Mesenchymal stem cell (in vitro differentiated cells and primary cell): ENCODE results near the gene FAM209A.
"Not testable (repeated sequence)": the region's sequence is repeated elsewhere in the genome, so short reads cannot be mapped to it uniquely, and the experiment has no call there.

Experiments used
- DNase-seq: peaks from one replicate; pipeline ENCODE4 v3.0.0-alpha.2; 2013
- H2AFZ ChIP-seq: one replicate; pipeline ENCODE4 v1.6.1; 2013; ENCODE audit warnings: low read depth, mild to moderate bottlenecking, control low read depth, inconsistent platforms, low read length, moderate library complexity
- H2AK5ac ChIP-seq: 2 replicates; pipeline ENCODE4 v1.6.1; 2013; ENCODE audit warnings: low read length, moderate library complexity, mild to moderate bottlenecking, inconsistent platforms; ENCODE audit not compliant: severe bottlenecking
- H2BK120ac ChIP-seq: one replicate; pipeline ENCODE4 v1.6.1; 2013; ENCODE audit warnings: low read depth, mild to moderate bottlenecking, inconsistent platforms, low read length, moderate library complexity
- H2BK12ac ChIP-seq, 2 experiments: one replicate each; pipeline ENCODE4 v1.6.1; 2013; ENCODE audit warnings: inconsistent platforms in 2 of 2, low read length in 2 of 2, mild to moderate bottlenecking in 2 of 2, moderate library complexity in 2 of 2, control low read depth in 1 of 2
- H2BK15ac ChIP-seq: one replicate; pipeline ENCODE4 v1.6.1; 2013; ENCODE audit warnings: mild to moderate bottlenecking, low read depth, inconsistent platforms; ENCODE audit not compliant: poor library complexity, severe bottlenecking
- H2BK5ac ChIP-seq: 2 replicates; pipeline ENCODE4 v1.6.1; 2013; ENCODE audit warnings: low read depth, mild to moderate bottlenecking, low read length, control low read depth, inconsistent platforms; ENCODE audit not compliant: poor library complexity, severe bottlenecking
- H3K14ac ChIP-seq, 2 experiments: one replicate each; pipeline ENCODE4 v1.6.1; 2013; ENCODE audit warnings: inconsistent platforms in 2 of 2, low read length in 2 of 2, control low read depth in 1 of 2, mild to moderate bottlenecking in 1 of 2, moderate library complexity in 1 of 2
- H3K18ac ChIP-seq, 2 experiments: one replicate each; pipeline ENCODE4 v1.6.1; 2013; ENCODE audit warnings: inconsistent platforms in 2 of 2, low read length in 2 of 2, control low read depth in 1 of 2, low read depth in 1 of 2, mild to moderate bottlenecking in 1 of 2
- H3K23ac ChIP-seq, 2 experiments: one replicate each; pipeline ENCODE4 v1.6.1; 2013; ENCODE audit warnings: inconsistent platforms in 2 of 2, low read length in 2 of 2, mild to moderate bottlenecking in 2 of 2, moderate library complexity in 2 of 2, control low read depth in 1 of 2
- H3K27ac ChIP-seq: 2 replicates; pipeline ENCODE4 v1.5.1; 2013; ENCODE audit warnings: mild to moderate bottlenecking, moderate library complexity, low read length, control low read depth, inconsistent platforms; ENCODE audit not compliant: poor library complexity, severe bottlenecking
- H3K27me3 ChIP-seq, 2 experiments: 2 replicates each; pipeline versions ENCODE4 v1.6.1 to v1.7.0; 2013; ENCODE audit warnings: low read length in 2 of 2, mild to moderate bottlenecking in 2 of 2, moderate library complexity in 2 of 2, control low read depth in 1 of 2, inconsistent platforms in 1 of 2; ENCODE audit not compliant: control insufficient read depth in 1 of 2, insufficient read depth in 1 of 2
- H3K36me3 ChIP-seq, 2 experiments: 2 replicates each; pipeline versions ENCODE4 v1.6.1 to v1.7.0; 2013; ENCODE audit warnings: low read length in 2 of 2, control low read depth in 1 of 2, inconsistent platforms in 1 of 2, low read depth in 1 of 2, mild to moderate bottlenecking in 1 of 2; ENCODE audit not compliant: insufficient read depth in 2 of 2, control insufficient read depth in 1 of 2
- H3K4ac ChIP-seq, 2 experiments: one replicate each; pipeline ENCODE4 v1.6.1; 2013; ENCODE audit warnings: inconsistent platforms in 2 of 2, low read length in 2 of 2, mild to moderate bottlenecking in 2 of 2, moderate library complexity in 2 of 2, control low read depth in 1 of 2, low read depth in 1 of 2
- H3K4me1 ChIP-seq: 2 replicates; pipeline ENCODE4 v1.6.1; 2013; ENCODE audit warnings: low read depth, low read length, control low read depth; ENCODE audit not compliant: control insufficient read depth, insufficient read depth
- H3K4me2 ChIP-seq: 2 replicates; pipeline ENCODE4 v1.6.1; 2013; ENCODE audit warnings: low read length, mild to moderate bottlenecking, inconsistent platforms; ENCODE audit not compliant: poor library complexity, severe bottlenecking
- H3K4me3 ChIP-seq, 2 experiments: 2 replicates each; pipeline versions ENCODE4 v1.5.1 to v1.7.0; 2013; ENCODE audit warnings: low read length in 2 of 2, mild to moderate bottlenecking in 2 of 2, control low read depth in 1 of 2, low read depth in 1 of 2; ENCODE audit not compliant: insufficient read depth in 1 of 2
- H3K79me1 ChIP-seq: replicated peaks from 2 replicates; pipeline ENCODE4 v1.6.1; 2013; ENCODE audit warnings: mild to moderate bottlenecking, control low read depth, low read length, inconsistent platforms; ENCODE audit not compliant: poor library complexity, severe bottlenecking
- H3K9ac ChIP-seq: 2 replicates; pipeline ENCODE4 v1.7.0; 2013; ENCODE audit warnings: mild to moderate bottlenecking, low read length, moderate library complexity
- H3K9me3 ChIP-seq: 2 replicates; pipeline ENCODE4 v1.7.0; 2013; ENCODE audit warnings: mild to moderate bottlenecking, low read length; ENCODE audit not compliant: control insufficient read depth
- H4K8ac ChIP-seq: one replicate; pipeline ENCODE4 v1.6.1; 2013; ENCODE audit warnings: inconsistent platforms, mild to moderate bottlenecking, low read length, moderate library complexity
- H4K91ac ChIP-seq: one replicate; pipeline ENCODE4 v1.6.1; 2013; ENCODE audit warnings: mild to moderate bottlenecking, low read length, inconsistent platforms
- WGBS: methylation state at CpG from one replicate; pipeline ENCODE4 v1.1.7; 2013; ENCODE audit warnings: mixed read lengths; 5-methylcytosine and 5-hydroxymethylcytosine counted together

The FAM209A gene

GRCh38 chr20:56532946-56533345, 8.4 kb downstream of the FAM209A start, which contains the start of gene FAM209B:
TSS of gene FAM209B (plus strand) at chr20:56533246. CDS start at chr20:56533342, 96 bp downstream.
- H2AFZ ChIP-seq, H2BK5ac ChIP-seq, H2BK12ac ChIP-seq, H4K91ac ChIP-seq, H3K79me1 ChIP-seq, H3K36me3 ChIP-seq, DNase-seq, H3K9ac ChIP-seq, H3K4me1 ChIP-seq, H3K18ac ChIP-seq, H2BK15ac ChIP-seq, H2BK120ac ChIP-seq, H3K4ac ChIP-seq, H4K8ac ChIP-seq, H3K23ac ChIP-seq, H3K27ac ChIP-seq, H3K9me3 ChIP-seq, H3K4me3 ChIP-seq, H2AK5ac ChIP-seq, H3K14ac ChIP-seq, H3K4me2 ChIP-seq, H3K27me3 ChIP-seq: not testable (repeated sequence)
- WGBS: 87% methylated on average over 9 of the region's 9 CpGs

- H2AFZ ChIP-seq: no peak overlapping the region
- H3K18ac ChIP-seq: no peak overlapping the region
- H4K8ac ChIP-seq: no peak overlapping the region
- no peak overlapping the region for H3K27ac ChIP-seq
- no peak for DNase-seq
- H3K4me1 ChIP-seq: peaks cover 4% of the 10 kb centered on the region
- H2BK5ac ChIP-seq: no peak overlapping the region
- H2BK15ac ChIP-seq: no peak overlapping the region
- H3K9me3 ChIP-seq: no peaks in the 10 kb centered on the region
- no peak overlapping the region for H3K4ac ChIP-seq
- no peak overlapping the region for H4K91ac ChIP-seq
- no peak overlapping the region for H3K14ac ChIP-seq
- WGBS: 87% methylated on average over 3 of the region's 3 CpGs
- H3K36me3 ChIP-seq: no peaks in the 10 kb centered on the region
- no peak overlapping the region for H2BK12ac ChIP-seq
- no peaks in the 10 kb centered on the region for H3K27me3 ChIP-seq
- H2AK5ac ChIP-seq: no peak overlapping the region
- H3K4me3 ChIP-seq: no peak overlapping the region
- H3K4me2 ChIP-seq: no peak overlapping the region
- H3K9ac ChIP-seq: no peak overlapping the region
- H2BK120ac ChIP-seq: no peak overlapping the region
- no peaks in the 10 kb centered on the region for H3K79me1 ChIP-seq
- H3K23ac ChIP-seq: no peak overlapping the region
Measured at GRCh38 chr20:56537997-56538396, 13.5 kb downstream of the FAM209A start.

- H3K4ac ChIP-seq: no peak overlapping the region
- no peak overlapping the region for H2BK5ac ChIP-seq
- no peak overlapping the region for H3K14ac ChIP-seq
- H4K91ac ChIP-seq: no peak overlapping the region
- no peaks in the 10 kb centered on the region for H3K9me3 ChIP-seq
- H3K79me1 ChIP-seq: no peaks in the 10 kb centered on the region
- peak; percentile 6 for DNase-seq
- H3K18ac ChIP-seq: no peak overlapping the region
- no peaks in the 10 kb centered on the region for H3K36me3 ChIP-seq
- H3K9ac ChIP-seq: no peak overlapping the region
- H3K23ac ChIP-seq: no peak overlapping the region
- H2BK12ac ChIP-seq: no peak overlapping the region
- no peak overlapping the region for H3K27ac ChIP-seq
- H3K4me1 ChIP-seq: peaks cover 4% of the 10 kb centered on the region
- H2AFZ ChIP-seq: no peak overlapping the region
- no peak overlapping the region for H3K4me3 ChIP-seq
- H2BK120ac ChIP-seq: no peak overlapping the region
- no peak overlapping the region for H2BK15ac ChIP-seq
- H3K4me2 ChIP-seq: no peak overlapping the region
- no peak overlapping the region for H4K8ac ChIP-seq
- H3K27me3 ChIP-seq: peaks cover 0 to 3% of the 10 kb centered on the region in 2 experiments
- 83% methylated on average over 6 of the region's 6 CpGs for WGBS
- no peak overlapping the region for H2AK5ac ChIP-seq
Measured at GRCh38 chr20:56540415-56540814, 15.9 kb downstream of the FAM209A start.

GRCh38 chr20:56542489-56543030, 18.0 kb downstream of the FAM209A start:
- no peak overlapping the region for H2BK15ac ChIP-seq
- no peak overlapping the region for H4K8ac ChIP-seq
- no peak overlapping the region for H3K9ac ChIP-seq
- H2AK5ac ChIP-seq: no peak overlapping the region
- peaks cover 2 to 5% of the 10 kb centered on the region in 2 experiments for H3K27me3 ChIP-seq
- no peak overlapping the region for H3K23ac ChIP-seq
- H2BK120ac ChIP-seq: no peak overlapping the region
- H2BK12ac ChIP-seq: no peak overlapping the region
- H3K9me3 ChIP-seq: no peaks in the 10 kb centered on the region
- WGBS: 81% methylated on average over 7 of the region's 9 CpGs
- H3K79me1 ChIP-seq: no peaks in the 10 kb centered on the region
- H3K4me1 ChIP-seq: peaks cover 4% of the 10 kb centered on the region
- H3K14ac ChIP-seq: no peak overlapping the region
- no peak overlapping the region for H3K4ac ChIP-seq
- no peak overlapping the region for H3K27ac ChIP-seq
- H3K18ac ChIP-seq: no peak overlapping the region
- H4K91ac ChIP-seq: no peak overlapping the region
- H2BK5ac ChIP-seq: no peak overlapping the region
- H3K4me2 ChIP-seq: no peak overlapping the region
- H3K36me3 ChIP-seq: no peaks in the 10 kb centered on the region
- H2AFZ ChIP-seq: no peak overlapping the region
- H3K4me3 ChIP-seq: no peak overlapping the region
- no peak for DNase-seq
